GM21737 (cell line): ENCODE results near the gene DTWD2.
"Not testable (repeated sequence)": the region's sequence is repeated elsewhere in the genome, so short reads cannot be mapped to it uniquely, and the experiment has no call there.

Experiments
- ATAC-seq: cut with Tn5 transposase; IDR thresholded peaks from one replicate; pipeline ENCODE4 v1.9.1; 2021; ENCODE audit warnings: mild to moderate bottlenecking, moderate library complexity; ENCODE audit not compliant: unreplicated experiment

DTWD2 gene

GRCh38 chr5:118882666-118883065 lies 105.7 kb downstream of the DTWD2 start:
- no peak for ATAC-seq

- ATAC-seq = not testable (repeated sequence)
These were observed 111.5 kb downstream of the DTWD2 start for GRCh38 chr5:118876852-118877251.

- no peak for ATAC-seq
These were observed 113.2 kb downstream of the DTWD2 start for GRCh38 chr5:118875131-118875530.

- ATAC-seq = no peak
These were observed 114.9 kb downstream of the DTWD2 start for GRCh38 chr5:118873417-118873816.

- ATAC-seq = no peak
These were observed 125.0 kb downstream of the DTWD2 start for GRCh38 chr5:118863345-118863744.

GRCh38 chr5:118862596-118862995 lies 125.8 kb downstream of the DTWD2 start:
- no peak for ATAC-seq

GRCh38 chr5:118857700-118858099 lies 130.6 kb downstream of the DTWD2 start:
- ATAC-seq = no peak

GRCh38 chr5:118854819-118855218 lies 133.5 kb downstream of the DTWD2 start:
- no peak for ATAC-seq

GRCh38 chr5:118851785-118852184 lies 136.6 kb downstream of the DTWD2 start:
- ATAC-seq = not testable (repeated sequence)

- not testable (repeated sequence) for ATAC-seq
These were observed 138.8 kb downstream of the DTWD2 start for GRCh38 chr5:118849507-118849906.

GRCh38 chr5:118844351-118844750 lies 144.0 kb downstream of the DTWD2 start:
- no peak for ATAC-seq

- ATAC-seq = no peak
These were observed 153.6 kb downstream of the DTWD2 start for GRCh38 chr5:118834710-118835109.

GRCh38 chr5:118832974-118833373 lies 155.4 kb downstream of the DTWD2 start:
- ATAC-seq = no peak

GRCh38 chr5:118825226-118825625 lies 163.1 kb downstream of the DTWD2 start:
- no peak for ATAC-seq

GRCh38 chr5:118818604-118819003 lies 169.7 kb downstream of the DTWD2 start:
- ATAC-seq = no peak

GRCh38 chr5:118808441-118808840 lies 179.9 kb downstream of the DTWD2 start:
- no peak for ATAC-seq

- ATAC-seq = no peak
These were observed 181.8 kb downstream of the DTWD2 start for GRCh38 chr5:118806571-118806970.

- no peak for ATAC-seq
These were observed 186.0 kb downstream of the DTWD2 start for GRCh38 chr5:118802335-118802734.

- no peak for ATAC-seq
These were observed 192.3 kb downstream of the DTWD2 start for GRCh38 chr5:118796081-118796480.

GRCh38 chr5:118794281-118794680 lies 194.1 kb downstream of the DTWD2 start:
- no peak for ATAC-seq

- no peak for ATAC-seq
These were observed 194.7 kb downstream of the DTWD2 start for GRCh38 chr5:118793652-118794051.

GRCh38 chr5:118793091-118793490 lies 195.3 kb downstream of the DTWD2 start:
- no peak for ATAC-seq

- ATAC-seq = peak; percentile 91
These were observed 196.2 kb downstream of the DTWD2 start for GRCh38 chr5:118791926-118792734.
